Thyroid gland (tissue), 4 donors: ENCODE measurements around the gene RALGPS2.

Experiments
- CTCF ChIP-seq, 6 experiments: fragments of 200-600 bp in 3 of 6; fragments of 450-650 bp in 3 of 6; sonication (generic) in 3 of 6; IDR thresholded peaks; one replicate each; pipeline ENCODE4 v1.5.1; 2016 to 2019; ENCODE audit warnings: antibody characterized with exemption in 6 of 6, mild to moderate bottlenecking in 2 of 6, inconsistent platforms in 1 of 6, moderate library complexity in 1 of 6
- POLR2A ChIP-seq, 2 donors: fragments of 450-650 bp; IDR thresholded peaks; one replicate each; pipeline ENCODE4 v1.6.1; 2017; ENCODE audit warnings: antibody characterized with exemption in 2 of 2, mild to moderate bottlenecking in 2 of 2, moderate library complexity in 1 of 2

- TF ChIP-seq CTCF (IDR thresholded peaks at IDR 0.05) (no peak), POLR2A (IDR thresholded peaks at IDR 0.05) (no peak)
These were observed 239.7 kb downstream of the RALGPS2 start for GRCh38 chr1:178964469-178965330.
